AML-193 (cell line): ENCODE measurements around the gene HSD3B2.

Experiments
- DNase-seq, 2 experiments: peaks; one replicate each; lab custom pipeline; 2025; lab: John Stamatoyannopoulos, UW

Gene HSD3B2

GRCh38 chr1:119462964-119463363, 48.0 kb downstream of the HSD3B2 start:
- no peak for DNase-seq

GRCh38 chr1:119463569-119463968, 48.6 kb downstream of the HSD3B2 start:
- no peak for DNase-seq

- DNase-seq = no peak
Measured at GRCh38 chr1:119466445-119466844, 51.5 kb downstream of the HSD3B2 start.

GRCh38 chr1:119467219-119467618, 52.3 kb downstream of the HSD3B2 start:
- DNase-seq = no peak

- DNase-seq = no peak
Measured at GRCh38 chr1:119467857-119468668, 53.1 kb downstream of the HSD3B2 start.

GRCh38 chr1:119469741-119470140, 54.8 kb downstream of the HSD3B2 start:
- DNase-seq = no peak

- no peak for DNase-seq
Measured at GRCh38 chr1:119470377-119470776, 55.4 kb downstream of the HSD3B2 start.

GRCh38 chr1:119470958-119471357, 56.0 kb downstream of the HSD3B2 start:
- no peak for DNase-seq

GRCh38 chr1:119471566-119471965, 56.6 kb downstream of the HSD3B2 start:
- DNase-seq = no peak

- no peak for DNase-seq
Measured at GRCh38 chr1:119472080-119472818, 57.3 kb downstream of the HSD3B2 start.
